Amygdala (tissue), 56 donors: ENCODE results near the gene KCNQ5.

Experiments used
- DNase-seq, 56 donors: peaks; one replicate each; lab custom pipeline; 2025; lab: John Stamatoyannopoulos, UW

The KCNQ5 gene

DNA sequence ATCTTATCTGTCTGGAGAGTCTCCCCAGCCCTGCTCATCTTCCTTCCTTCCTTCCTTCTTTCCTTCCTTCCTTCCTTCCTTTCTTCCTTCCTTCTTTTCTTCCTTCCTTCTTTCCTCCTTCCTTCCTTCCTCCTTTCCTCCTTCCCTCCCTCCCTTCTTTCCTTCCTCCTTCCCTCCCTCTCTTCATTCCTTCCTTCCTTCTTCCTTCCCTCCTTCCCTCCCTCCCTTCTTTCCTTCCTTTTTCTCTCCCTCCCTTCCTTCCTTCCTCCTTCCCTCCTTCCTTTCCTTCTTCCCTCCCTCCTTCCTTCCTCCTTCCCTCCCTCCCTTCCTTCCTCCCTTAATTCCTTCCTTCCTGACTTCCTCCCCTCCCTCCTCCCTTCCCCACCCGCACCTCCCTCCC is 319.4 kb downstream of the KCNQ5 start:
- no peak for DNase-seq

GRCh38 chr6:72941751-72942150 is 319.9 kb downstream of the KCNQ5 start:
- DNase-seq = no peak

DNA sequence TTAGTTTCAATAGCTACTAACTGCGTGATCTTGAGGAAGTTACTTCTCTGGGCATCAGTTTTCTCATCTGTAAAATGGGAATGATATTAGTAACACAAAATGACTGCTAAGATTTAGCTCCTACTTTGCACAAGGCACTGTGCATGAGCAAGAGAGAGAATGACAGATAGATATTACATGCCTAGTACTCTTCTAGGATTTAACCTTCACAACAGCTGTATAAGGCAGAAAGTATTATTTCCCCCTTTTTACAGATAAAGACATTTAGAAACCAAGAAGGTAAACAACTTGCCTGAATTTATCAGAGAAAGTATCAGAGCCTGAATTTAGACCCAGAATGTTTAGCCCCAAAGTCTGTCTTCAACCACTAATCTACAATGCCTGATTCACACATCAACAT is 321.8 kb downstream of the KCNQ5 start:
- no peak for DNase-seq

DNA sequence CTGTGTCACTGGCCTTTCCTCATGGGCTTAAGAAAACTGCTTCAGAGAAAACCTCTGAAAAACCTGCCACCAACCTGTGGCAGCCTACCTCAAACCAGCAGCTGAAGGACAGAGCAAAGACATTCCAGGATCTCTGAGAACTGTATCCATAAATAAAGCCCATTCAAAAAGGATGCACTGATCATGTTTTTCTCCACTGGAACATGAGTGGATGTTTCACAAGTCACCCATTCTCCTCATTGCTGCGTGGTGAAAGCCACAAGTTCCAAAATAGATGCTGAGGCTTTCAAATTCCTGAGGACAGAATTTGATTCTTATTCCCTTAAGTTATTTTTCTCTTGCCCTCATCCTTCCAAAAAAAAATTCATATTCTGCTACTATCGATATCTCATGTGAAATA is 322.8 kb downstream of the KCNQ5 start:
- DNase-seq = no peak

DNA sequence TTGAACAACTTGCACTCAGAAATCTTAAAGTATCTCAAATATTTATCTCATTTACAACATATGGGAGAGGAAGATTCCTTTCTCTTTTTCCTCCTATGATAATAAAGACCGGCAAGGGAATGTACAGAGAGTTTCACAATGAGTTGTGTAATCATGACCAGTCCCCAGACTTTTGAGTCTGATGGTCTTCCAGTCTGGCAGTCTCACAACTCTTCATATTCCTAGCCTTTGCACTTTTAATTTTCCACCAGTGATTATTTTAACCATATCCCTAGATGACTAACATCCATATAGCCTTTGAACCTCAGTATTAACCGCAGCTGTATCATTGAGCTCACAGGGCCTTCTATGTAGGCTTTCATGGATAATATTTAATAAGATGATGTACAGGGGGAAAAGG is 324.9 kb downstream of the KCNQ5 start:
- DNase-seq = no peak

DNA sequence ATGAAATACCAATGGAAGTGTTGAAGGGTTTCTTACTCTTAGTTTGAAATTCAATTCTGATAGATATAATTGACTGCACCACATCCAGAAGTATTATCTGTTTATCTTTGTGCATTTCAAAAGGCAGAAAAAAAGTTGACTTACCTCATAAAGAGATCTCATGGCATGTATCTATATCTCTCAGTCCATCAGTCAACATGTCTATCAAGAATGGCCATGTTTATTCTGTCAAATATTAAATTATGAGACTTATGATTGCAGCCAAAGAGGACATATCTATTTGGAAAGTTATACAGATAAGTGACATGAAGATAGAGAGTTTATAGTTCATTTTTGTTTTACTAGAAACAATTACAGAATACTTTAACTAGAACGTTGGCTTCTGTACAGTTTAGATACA is 325.7 kb downstream of the KCNQ5 start:
- no peak for DNase-seq

- DNase-seq = no peak
These were observed 326.3 kb downstream of the KCNQ5 start for GRCh38 chr6:72948153-72948552.

- DNase-seq = no peak
These were observed 328.4 kb downstream of the KCNQ5 start for GRCh38 chr6:72950114-72950860.

DNA sequence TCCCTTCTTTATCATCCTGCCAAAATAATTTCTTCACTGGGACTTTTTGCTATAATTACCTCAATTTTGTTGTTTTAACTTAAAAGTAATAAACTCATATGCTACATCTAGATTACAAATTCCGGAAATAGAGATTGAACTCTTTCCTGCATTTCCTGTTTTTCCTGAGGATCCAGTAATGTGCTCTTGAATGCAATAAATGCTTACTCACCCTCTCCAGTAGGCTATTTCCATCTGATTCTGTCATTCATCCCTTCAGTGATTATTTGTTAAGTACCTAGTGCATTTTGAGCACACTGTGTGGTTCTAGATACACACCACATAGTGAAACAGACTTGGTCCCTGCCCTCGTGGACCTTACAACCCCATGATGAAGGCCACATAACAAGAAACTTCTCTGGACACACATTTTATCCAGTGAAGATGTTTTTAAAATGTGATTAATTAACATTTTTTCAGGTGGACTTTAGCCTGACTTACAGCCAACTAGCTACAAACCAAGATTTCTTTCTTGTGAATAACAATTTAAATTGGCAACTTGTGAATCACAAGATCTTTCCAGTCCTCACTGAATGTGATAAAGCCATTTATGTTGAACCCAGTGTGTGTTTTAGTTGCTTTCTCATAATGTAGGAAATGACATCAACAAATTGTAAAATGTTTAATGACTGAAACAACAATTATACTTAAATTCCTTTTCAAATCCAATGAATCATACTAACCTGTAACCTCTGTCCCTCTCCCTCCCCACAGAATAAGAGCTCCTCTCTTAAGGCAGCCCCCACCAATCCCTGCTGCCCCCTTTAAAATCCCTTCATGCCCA is 331.2 kb downstream of the KCNQ5 start:
- no peak for DNase-seq

DNA sequence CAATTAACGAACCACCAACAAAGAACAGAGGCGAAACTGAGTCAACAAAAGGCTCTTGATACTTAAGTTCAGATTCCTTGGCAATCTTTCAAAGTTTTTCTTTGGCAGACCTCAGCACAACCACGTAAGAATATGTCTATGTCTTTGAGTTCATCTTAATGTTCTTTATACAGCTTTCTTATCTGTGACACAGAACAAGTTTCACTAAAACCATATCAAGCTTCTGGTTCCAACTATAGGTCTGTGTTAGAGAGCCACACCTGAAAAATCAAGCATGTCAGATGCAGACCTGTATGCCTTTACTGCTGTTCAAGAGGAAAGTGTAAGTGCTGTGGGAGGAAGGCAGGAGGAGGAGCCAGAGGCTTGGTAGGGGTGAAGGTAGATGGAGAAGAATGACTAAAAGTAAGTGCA is 332.1 kb downstream of the KCNQ5 start:
- no peak for DNase-seq

DNA sequence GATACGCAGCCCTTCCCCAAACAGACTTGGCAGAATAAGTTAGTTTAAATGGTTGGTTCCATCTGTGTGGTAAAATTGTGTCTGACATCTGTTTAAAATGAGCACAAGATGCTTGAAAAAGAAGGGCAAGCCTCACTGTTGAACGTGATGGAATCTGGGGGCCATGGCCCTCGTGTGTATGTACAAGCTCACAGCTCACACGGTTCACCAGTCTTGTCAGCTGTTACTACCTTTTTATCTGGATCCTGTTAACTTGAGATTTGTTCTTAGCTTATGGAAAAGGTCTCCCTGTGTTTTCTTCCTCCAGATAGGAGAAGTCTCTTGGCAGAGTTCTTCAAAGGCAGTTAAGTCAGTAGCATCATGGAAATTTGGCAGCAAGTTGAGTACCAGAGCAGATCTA is 332.9 kb downstream of the KCNQ5 start:
- DNase-seq = no peak

DNA sequence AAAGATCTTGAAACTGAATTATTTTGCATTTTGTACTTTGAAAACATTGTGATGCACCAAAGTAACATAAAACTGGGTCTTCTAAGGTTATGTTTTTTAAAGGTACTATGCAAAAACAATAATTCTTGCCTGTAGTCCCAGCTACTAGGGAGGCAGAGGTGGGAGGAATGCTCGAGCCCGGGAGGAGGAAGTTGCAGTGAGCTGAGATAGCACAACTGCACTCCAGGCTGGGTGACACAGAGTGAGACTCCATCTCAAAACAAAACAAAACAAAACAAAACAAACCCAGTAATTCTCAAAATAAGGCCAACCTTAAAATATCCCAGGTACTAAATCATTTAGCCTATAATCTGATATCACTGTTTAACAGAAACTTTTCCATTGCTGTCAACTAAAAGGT is 333.8 kb downstream of the KCNQ5 start:
- peak in 2 of 56 donors; percentile 0 to 3 for DNase-seq

DNA sequence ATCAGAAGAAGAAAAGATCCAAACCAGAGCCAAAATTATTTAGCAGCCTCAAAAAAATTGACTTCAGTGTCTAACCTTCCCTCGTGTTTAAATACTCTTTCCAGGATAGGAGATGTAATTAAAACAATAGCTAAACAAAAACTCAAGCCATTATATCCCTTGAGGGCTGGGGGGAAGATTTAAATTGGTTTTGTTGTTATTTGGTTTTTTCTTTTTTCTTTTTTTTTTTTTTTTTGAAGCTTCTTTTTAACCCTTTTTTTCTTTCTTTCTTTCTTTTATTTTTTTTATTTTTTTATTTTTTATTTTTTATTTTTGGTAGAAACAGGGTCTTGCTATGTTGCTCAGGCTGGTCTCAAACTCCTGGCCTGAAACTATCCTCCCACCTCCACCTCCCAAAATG is 334.4 kb downstream of the KCNQ5 start:
- no peak for DNase-seq

DNA sequence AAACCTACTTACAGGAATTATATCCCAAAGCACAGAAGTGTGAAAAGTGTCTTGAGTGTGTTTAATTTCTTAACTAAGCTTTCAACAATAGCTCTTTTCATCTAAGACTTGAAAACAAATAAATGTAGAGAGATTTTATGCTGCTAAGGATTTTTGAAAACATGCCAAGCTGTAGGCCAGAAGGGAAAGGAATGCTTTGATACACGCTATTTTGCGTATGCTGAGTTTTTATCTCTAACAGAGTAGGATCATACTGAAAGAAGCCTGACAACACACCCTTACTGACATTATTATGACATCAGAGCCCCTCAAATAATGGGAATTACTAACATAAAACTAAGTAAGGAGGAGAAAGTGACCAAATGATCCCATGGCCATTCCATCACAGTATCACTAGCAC is 338.0 kb downstream of the KCNQ5 start:
- DNase-seq = no peak

GRCh38 chr6:72963946-72964345 is 342.1 kb downstream of the KCNQ5 start:
- no peak for DNase-seq

GRCh38 chr6:72966628-72967280 is 344.9 kb downstream of the KCNQ5 start:
- no peak for DNase-seq

GRCh38 chr6:72967329-72967728 is 345.5 kb downstream of the KCNQ5 start:
- no peak for DNase-seq

- no peak for DNase-seq
These were observed 346.8 kb downstream of the KCNQ5 start for GRCh38 chr6:72968704-72969103.

GRCh38 chr6:72969666-72970065 is 347.8 kb downstream of the KCNQ5 start:
- DNase-seq = no peak

DNA sequence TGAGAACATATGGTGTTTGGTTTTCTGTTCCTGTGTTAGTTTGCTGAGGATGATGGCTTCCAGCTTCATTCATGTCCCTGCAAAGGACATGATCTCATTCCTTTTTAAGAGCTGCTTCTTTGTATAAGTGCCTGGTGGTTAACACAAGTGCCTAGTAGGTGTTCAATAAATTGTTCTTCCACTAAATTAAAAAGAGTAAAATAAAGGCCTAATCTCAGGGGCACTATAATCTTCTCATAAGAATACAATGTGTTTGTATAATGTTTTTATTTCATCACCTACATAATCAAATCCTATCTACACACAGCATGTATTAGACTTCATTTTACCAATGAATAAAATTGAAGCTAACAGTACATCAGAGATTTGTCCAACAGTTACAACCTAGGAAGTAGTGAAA is 350.7 kb downstream of the KCNQ5 start:
- no peak for DNase-seq

GRCh38 chr6:72974276-72974675 is 352.4 kb downstream of the KCNQ5 start:
- no peak for DNase-seq

- no peak for DNase-seq
These were observed 353.5 kb downstream of the KCNQ5 start for GRCh38 chr6:72975352-72975752.
